ENCODE results near the gene IQCM. TPM values are rescaled to one million over a fixed set of nuclear protein-coding genes. Genes with fewer than 3 reads are reported as not detected.
"Not testable (repeated sequence)": the region's sequence is repeated elsewhere in the genome, so short reads cannot be mapped to it uniquely, and the experiment has no call there.

The IQCM gene
- total and polyA plus RNA-seq, 9 donors: 0.08 TPM; not detected in 8

- H3K4me3 ChIP-seq (ENCODE audit: low read length); H3K27ac ChIP-seq (ENCODE audit: low read length); H3K36me3 ChIP-seq (ENCODE audit: control insufficient read depth, insufficient read depth, low read length); H3K27me3 ChIP-seq (ENCODE audit: control insufficient read depth, insufficient read depth, low read length); H3K9me3 ChIP-seq (replicated peaks; ENCODE audit: control insufficient read depth, low read depth, low read length); DNase-seq; H3K4me1 ChIP-seq (ENCODE audit: control insufficient read depth, insufficient read depth, low read length): not testable (repeated sequence)
- 100% methylated on average over 1 of the region's 1 CpG for WGBS (ENCODE audit: insufficient coverage)
Measured at GRCh38 chr4:149507309-149507708, 308.3 kb downstream of the IQCM start.

- no peaks in the 10 kb centered on the region for H3K9me3 ChIP-seq (replicated peaks; ENCODE audit: control insufficient read depth, low read depth, low read length)
- peak; percentile 20 for DNase-seq
- no peak overlapping the region for H3K4me3 ChIP-seq (ENCODE audit: low read length)
- H3K4me1 ChIP-seq (ENCODE audit: control insufficient read depth, insufficient read depth, low read length): no peaks in the 10 kb centered on the region
- no peak overlapping the region for H3K27ac ChIP-seq (ENCODE audit: low read length)
- no peaks in the 10 kb centered on the region for H3K36me3 ChIP-seq (ENCODE audit: control insufficient read depth, insufficient read depth, low read length)
- no CpG with 5 or more reads among the region's 2 CpGs for WGBS (ENCODE audit: insufficient coverage)
- no peaks in the 10 kb centered on the region for H3K27me3 ChIP-seq (ENCODE audit: control insufficient read depth, insufficient read depth, low read length)
Measured at GRCh38 chr4:149500806-149501205, 314.8 kb downstream of the IQCM start.

- no CpG with 5 or more reads among the region's 2 CpGs for WGBS (ENCODE audit: insufficient coverage)
- Histone ChIP-seq H3K27me3 (ENCODE audit: control insufficient read depth, insufficient read depth, low read length) (no peaks in the 10 kb centered on the region), H3K4me3 (ENCODE audit: low read length) (no peak overlapping the region), H3K36me3 (ENCODE audit: control insufficient read depth, insufficient read depth, low read length) (no peaks in the 10 kb centered on the region), H3K9me3 (replicated peaks; ENCODE audit: control insufficient read depth, low read depth, low read length) (no peaks in the 10 kb centered on the region), H3K27ac (ENCODE audit: low read length) (no peak overlapping the region), H3K4me1 (ENCODE audit: control insufficient read depth, insufficient read depth, low read length) (no peaks in the 10 kb centered on the region)
- no peak for DNase-seq
Measured at GRCh38 chr4:149499726-149500125, 315.9 kb downstream of the IQCM start.

GRCh38 chr4:149498246-149498645 is 317.4 kb downstream of the IQCM start:
- 79% methylated on average over 3 of the region's 3 CpGs for WGBS (ENCODE audit: insufficient coverage)
- Histone ChIP-seq H3K27me3 (ENCODE audit: control insufficient read depth, insufficient read depth, low read length) (no peaks in the 10 kb centered on the region), H3K4me1 (ENCODE audit: control insufficient read depth, insufficient read depth, low read length) (no peaks in the 10 kb centered on the region), H3K27ac (ENCODE audit: low read length) (no peak overlapping the region), H3K9me3 (replicated peaks; ENCODE audit: control insufficient read depth, low read depth, low read length) (no peaks in the 10 kb centered on the region), H3K4me3 (ENCODE audit: low read length) (no peak overlapping the region), H3K36me3 (ENCODE audit: control insufficient read depth, insufficient read depth, low read length) (no peaks in the 10 kb centered on the region)
- DNase-seq: no peak

GRCh38 chr4:149493492-149493891 is 322.2 kb downstream of the IQCM start:
- DNase-seq: no peak
- H3K9me3 ChIP-seq (replicated peaks; ENCODE audit: control insufficient read depth, low read depth, low read length): no peaks in the 10 kb centered on the region
- H3K27ac ChIP-seq (ENCODE audit: low read length): no peak overlapping the region
- H3K4me3 ChIP-seq (ENCODE audit: low read length): no peak overlapping the region
- no CpG with 5 or more reads among the region's 2 CpGs for WGBS (ENCODE audit: insufficient coverage)
- no peaks in the 10 kb centered on the region for H3K4me1 ChIP-seq (ENCODE audit: control insufficient read depth, insufficient read depth, low read length)
- no peaks in the 10 kb centered on the region for H3K36me3 ChIP-seq (ENCODE audit: control insufficient read depth, insufficient read depth, low read length)
- no peaks in the 10 kb centered on the region for H3K27me3 ChIP-seq (ENCODE audit: control insufficient read depth, insufficient read depth, low read length)

GRCh38 chr4:149489321-149489720 is 326.3 kb downstream of the IQCM start:
- WGBS (ENCODE audit: insufficient coverage): no CpG with 5 or more reads among the region's 1 CpG
- Histone ChIP-seq H3K27ac (ENCODE audit: low read length) (no peak overlapping the region), H3K4me1 (ENCODE audit: control insufficient read depth, insufficient read depth, low read length) (no peaks in the 10 kb centered on the region), H3K27me3 (ENCODE audit: control insufficient read depth, insufficient read depth, low read length) (no peaks in the 10 kb centered on the region), H3K4me3 (ENCODE audit: low read length) (no peak overlapping the region), H3K9me3 (replicated peaks; ENCODE audit: control insufficient read depth, low read depth, low read length) (no peaks in the 10 kb centered on the region), H3K36me3 (ENCODE audit: control insufficient read depth, insufficient read depth, low read length) (no peaks in the 10 kb centered on the region)
- no peak for DNase-seq

GRCh38 chr4:149486861-149487260 is 328.8 kb downstream of the IQCM start:
- Histone ChIP-seq H3K4me3 (ENCODE audit: low read length) (no peak overlapping the region), H3K4me1 (ENCODE audit: control insufficient read depth, insufficient read depth, low read length) (no peaks in the 10 kb centered on the region), H3K36me3 (ENCODE audit: control insufficient read depth, insufficient read depth, low read length) (no peaks in the 10 kb centered on the region), H3K9me3 (replicated peaks; ENCODE audit: control insufficient read depth, low read depth, low read length) (no peaks in the 10 kb centered on the region), H3K27ac (ENCODE audit: low read length) (no peak overlapping the region), H3K27me3 (ENCODE audit: control insufficient read depth, insufficient read depth, low read length) (no peaks in the 10 kb centered on the region)
- no peak for DNase-seq

GRCh38 chr4:149468669-149469068 is 347.0 kb downstream of the IQCM start:
- H3K4me3 ChIP-seq (ENCODE audit: low read length); DNase-seq; H3K27me3 ChIP-seq (ENCODE audit: control insufficient read depth, insufficient read depth, low read length); H3K4me1 ChIP-seq (ENCODE audit: control insufficient read depth, insufficient read depth, low read length); H3K27ac ChIP-seq (ENCODE audit: low read length); H3K36me3 ChIP-seq (ENCODE audit: control insufficient read depth, insufficient read depth, low read length); H3K9me3 ChIP-seq (replicated peaks; ENCODE audit: control insufficient read depth, low read depth, low read length): not testable (repeated sequence)
- WGBS (ENCODE audit: insufficient coverage): no CpG with 5 or more reads among the region's 3 CpGs

- Histone ChIP-seq H3K9me3 (replicated peaks; ENCODE audit: control insufficient read depth, low read depth, low read length) (peaks cover 8% of the 10 kb centered on the region), H3K36me3 (ENCODE audit: control insufficient read depth, insufficient read depth, low read length) (no peaks in the 10 kb centered on the region), H3K27me3 (ENCODE audit: control insufficient read depth, insufficient read depth, low read length) (no peaks in the 10 kb centered on the region), H3K27ac (ENCODE audit: low read length) (no peak overlapping the region), H3K4me1 (ENCODE audit: control insufficient read depth, insufficient read depth, low read length) (no peaks in the 10 kb centered on the region), H3K4me3 (ENCODE audit: low read length) (no peak overlapping the region)
- DNase-seq: peak; percentile 53
Measured at GRCh38 chr4:149466446-149466845, 349.2 kb downstream of the IQCM start.

- peak; percentile 84 for DNase-seq
Measured at GRCh38 chr4:149465955-149466354, 349.7 kb downstream of the IQCM start.

GRCh38 chr4:149443537-149443936 is 372.1 kb downstream of the IQCM start:
- no peaks in the 10 kb centered on the region for H3K4me1 ChIP-seq (ENCODE audit: control insufficient read depth, insufficient read depth, low read length)
- H3K36me3 ChIP-seq (ENCODE audit: control insufficient read depth, insufficient read depth, low read length): no peaks in the 10 kb centered on the region
- H3K27ac ChIP-seq (ENCODE audit: low read length): no peak overlapping the region
- H3K27me3 ChIP-seq (ENCODE audit: control insufficient read depth, insufficient read depth, low read length): no peaks in the 10 kb centered on the region
- no peak for DNase-seq
- H3K9me3 ChIP-seq (replicated peaks; ENCODE audit: control insufficient read depth, low read depth, low read length): no peaks in the 10 kb centered on the region
- WGBS (ENCODE audit: insufficient coverage): no CpG with 5 or more reads among the region's 2 CpGs
- H3K4me3 ChIP-seq (ENCODE audit: low read length): no peak overlapping the region

More at GRCh38 chr4:149465955-149466354, 349.7 kb downstream of the IQCM start:
- Histone ChIP-seq H3K4me1 (ENCODE audit: control insufficient read depth, insufficient read depth, low read length) (no peaks in the 10 kb centered on the region), H3K27me3 (ENCODE audit: control insufficient read depth, insufficient read depth, low read length) (no peaks in the 10 kb centered on the region), H3K27ac (ENCODE audit: low read length) (peak overlapping the region; percentile 20), H3K36me3 (ENCODE audit: control insufficient read depth, insufficient read depth, low read length) (no peaks in the 10 kb centered on the region), H3K4me3 (ENCODE audit: low read length) (no peak overlapping the region), H3K9me3 (replicated peaks; ENCODE audit: control insufficient read depth, low read depth, low read length) (peaks cover 8% of the 10 kb centered on the region)
- no CpG with 5 or more reads among the region's 1 CpG for WGBS (ENCODE audit: insufficient coverage)
